Heart left ventricle (tissue), 13 donors: ENCODE data around the gene ADAMTSL2.

Experiments used
- CTCF ChIP-seq, 12 donors: fragments of 200-600 bp; sonication (generic) in 4 of 12; IDR thresholded peaks; one replicate each; pipeline versions ENCODE4 v1.5.0 to v1.8.0; 2018 to 2022; ENCODE audit warnings: antibody characterized with exemption in 12 of 12, mild to moderate bottlenecking in 5 of 12
- POLR2A ChIP-seq, 2 donors: fragments of 450-650 bp; IDR thresholded peaks; one replicate each; pipeline ENCODE4 v1.6.1; 2017; ENCODE audit warnings: antibody characterized with exemption in 2 of 2, mild to moderate bottlenecking in 2 of 2, moderate library complexity in 2 of 2
- donor health status: ischemic (EF 13 %, LVEDD 7.1; RV severe dilation, severe dysfunction).
- donor health status: DM: no; HTN: yes; CAD: no.
- donor health status: DM: no; HTN: no; CAD: no.
- donor health status: ischemic (EF 25% LVEDD 6.9; RV normal size, moderate dysfunction).
- donor health status: ischemic (EF 25% LVEDD 5.7; RV mildly dilated, moderate dysfunction).
- donor health status: ischemic (EF 35%, LVEDD 5.7; RV mildly dilated, moderate dysfunction).
- donor health status: nonischemic (EF 11% LVEDD 7.7; RV severe dilation, severe dysfunction).
- donor health status: DM: yes; HTN: yes; CAD: no.
- donor health status: PGD.
- donor health status: ischemic (EF 29% LVEDD 5.4; RV normal size, mild dysfunction).
- donor health status: nonischemic (EF 23%, LVEDD 6.1; RV moderate dilation, normal function).

- no peak for TF ChIP-seq CTCF (IDR thresholded peaks at IDR 0.05)
- TF ChIP-seq POLR2A (IDR thresholded peaks at IDR 0.05) = no peak
Observed at GRCh38 chr9:133602277-133602676, 67.8 kb downstream of the ADAMTSL2 start.
